Liver (tissue), 3 donors: ENCODE data around the gene COPZ1.

Experiments
- CTCF ChIP-seq: fragments of 150-350 bp; IDR thresholded peaks from 2 replicates; pipeline ENCODE4 v1.5.1; 2017; ENCODE audit warnings: improper control_type of control experiment, low read depth, low read length; ENCODE audit not compliant: missing input control
- EGR1 ChIP-seq, 2 donors: IDR thresholded peaks; 2 replicates each; pipeline ENCODE4 v1.6.1; 2016 to 2018; ENCODE audit warnings: antibody characterized with exemption in 2 of 2, low read depth in 2 of 2
- RAD21 ChIP-seq, 2 donors: IDR thresholded peaks; 2 replicates each; pipeline ENCODE4 v1.6.1; 2016; ENCODE audit warnings: antibody characterized with exemption in 2 of 2, mild to moderate bottlenecking in 2 of 2
- donor health status: healthy.
- donor health status: healthy.

GRCh38 chr12:54369597-54370131 is 44.7 kb downstream of the COPZ1 start:
- TF ChIP-seq CTCF (no peak), RAD21 (IDR thresholded peaks at IDR 0.05) (no peak), EGR1 (IDR thresholded peaks at IDR 0.05; ENCODE audit: low read depth in 2 of 2) (no peak)
